ENCODE data around the gene ERC1. TPM values are rescaled to one million over a fixed set of nuclear protein-coding genes. Genes with fewer than 3 reads are reported as not detected.

ERC1 gene
- total RNA-seq, 6 experiments from 2014 or later, result 44.1 to 48.9 (median 47.9) TPM

DNA sequence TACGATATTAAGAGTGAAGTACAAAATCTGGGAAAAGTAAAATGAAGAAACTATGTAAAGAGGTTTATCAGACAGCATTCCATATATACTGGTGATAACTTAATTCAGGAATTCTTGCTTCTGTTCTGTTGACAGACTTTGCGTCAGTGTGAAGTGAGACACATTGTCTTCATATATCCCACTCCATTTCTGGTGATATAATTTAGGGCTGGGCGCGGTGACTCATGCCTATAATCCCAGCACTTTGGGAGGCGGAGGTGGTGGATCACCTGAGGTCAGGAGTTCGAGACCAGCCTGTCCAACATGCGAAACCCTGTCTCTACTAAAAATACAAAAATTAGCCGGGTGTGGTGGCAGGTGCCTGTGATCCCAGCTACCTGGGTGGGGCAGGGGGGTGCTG, 21.2 kb upstream of the ERC1 start:
- TF ChIP-seq, protein P1, sequence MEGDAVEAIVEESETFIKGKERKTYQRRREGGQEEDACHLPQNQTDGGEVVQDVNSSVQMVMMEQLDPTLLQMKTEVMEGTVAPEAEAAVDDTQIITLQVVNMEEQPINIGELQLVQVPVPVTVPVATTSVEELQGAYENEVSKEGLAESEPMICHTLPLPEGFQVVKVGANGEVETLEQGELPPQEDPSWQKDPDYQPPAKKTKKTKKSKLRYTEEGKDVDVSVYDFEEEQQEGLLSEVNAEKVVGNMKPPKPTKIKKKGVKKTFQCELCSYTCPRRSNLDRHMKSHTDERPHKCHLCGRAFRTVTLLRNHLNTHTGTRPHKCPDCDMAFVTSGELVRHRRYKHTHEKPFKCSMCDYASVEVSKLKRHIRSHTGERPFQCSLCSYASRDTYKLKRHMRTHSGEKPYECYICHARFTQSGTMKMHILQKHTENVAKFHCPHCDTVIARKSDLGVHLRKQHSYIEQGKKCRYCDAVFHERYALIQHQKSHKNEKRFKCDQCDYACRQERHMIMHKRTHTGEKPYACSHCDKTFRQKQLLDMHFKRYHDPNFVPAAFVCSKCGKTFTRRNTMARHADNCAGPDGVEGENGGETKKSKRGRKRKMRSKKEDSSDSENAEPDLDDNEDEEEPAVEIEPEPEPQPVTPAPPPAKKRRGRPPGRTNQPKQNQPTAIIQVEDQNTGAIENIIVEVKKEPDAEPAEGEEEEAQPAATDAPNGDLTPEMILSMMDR (IDR thresholded peaks at IDR 0.05), result no peak
- DNase-seq, result no peak
- Mint-ChIP-seq H3K4me3 (no peak overlapping the region), H3K27me3 (ENCODE audit: insufficient read depth) (peaks cover 7% of the 10 kb centered on the region), H3K9me3 (no peaks in the 10 kb centered on the region), H3K4me1 (ENCODE audit: low read depth) (no peaks in the 10 kb centered on the region), H3K36me3 (ENCODE audit: low read depth) (no peaks in the 10 kb centered on the region), H3K27ac (no peak overlapping the region)

- Mint-ChIP-seq H3K27me3 (ENCODE audit: insufficient read depth) (peaks cover 7% of the 10 kb centered on the region), H3K4me1 (ENCODE audit: low read depth) (no peaks in the 10 kb centered on the region), H3K36me3 (ENCODE audit: low read depth) (peaks cover 4% of the 10 kb centered on the region; the same call in 1 of the 2 replicates), H3K27ac (no peak overlapping the region), H3K4me3 (no peak overlapping the region), H3K9me3 (no peaks in the 10 kb centered on the region)
- DNase-seq, result no peak
- TF ChIP-seq, protein P1 (IDR thresholded peaks at IDR 0.05), result no peak
Observed at GRCh38 chr12:971991-972390, 19.0 kb upstream of the ERC1 start.

GRCh38 chr12:974271-974862, 16.7 kb upstream of the ERC1 start:
- DNase-seq, result no peak
- TF ChIP-seq, protein P1 (IDR thresholded peaks at IDR 0.05), result no peak
- Mint-ChIP-seq H3K27ac (no peak overlapping the region), H3K9me3 (no peaks in the 10 kb centered on the region), H3K4me3 (no peak overlapping the region), H3K36me3 (ENCODE audit: low read depth) (peaks cover 9% of the 10 kb centered on the region; the same call in 1 of the 2 replicates), H3K4me1 (ENCODE audit: low read depth) (no peaks in the 10 kb centered on the region), H3K27me3 (ENCODE audit: insufficient read depth) (peaks cover 5% of the 10 kb centered on the region; the same call in 1 of the 2 replicates)

- TF ChIP-seq, protein P1 (IDR thresholded peaks at IDR 0.05), result no peak
- no peak for DNase-seq
- Mint-ChIP-seq H3K27me3 (ENCODE audit: insufficient read depth) (peaks cover 2% of the 10 kb centered on the region; the same call in 1 of the 2 replicates), H3K27ac (no peak overlapping the region), H3K36me3 (ENCODE audit: low read depth) (peaks cover 9% of the 10 kb centered on the region; the same call in 1 of the 2 replicates), H3K4me1 (ENCODE audit: low read depth) (peaks cover 6% of the 10 kb centered on the region; the same call in 1 of the 2 replicates), H3K4me3 (no peak overlapping the region), H3K9me3 (no peaks in the 10 kb centered on the region)
Observed at GRCh38 chr12:976644-977043, 14.4 kb upstream of the ERC1 start.

GRCh38 chr12:977156-977555, 13.9 kb upstream of the ERC1 start:
- H3K4me3 Mint-ChIP-seq, result no peak overlapping the region
- H3K36me3 Mint-ChIP-seq (ENCODE audit: low read depth), result peaks cover 9% of the 10 kb centered on the region; the same call in 1 of the 2 replicates
- H3K9me3 Mint-ChIP-seq, result no peaks in the 10 kb centered on the region
- peaks cover 2% of the 10 kb centered on the region; the same call in 1 of the 2 replicates for H3K27me3 Mint-ChIP-seq (ENCODE audit: insufficient read depth)
- no peak for DNase-seq
- no peak overlapping the region for H3K27ac Mint-ChIP-seq
- peaks cover 10% of the 10 kb centered on the region for H3K4me1 Mint-ChIP-seq (ENCODE audit: low read depth)
- TF ChIP-seq, protein P1 (IDR thresholded peaks at IDR 0.05), result no peak; the same call in 1 of the 2 replicates

Data from HFFc6 (cell line).